Uterus (tissue), 4 donors: ENCODE results near the gene LARGE2. TPM values are rescaled to one million over a fixed set of nuclear protein-coding genes. Genes with fewer than 3 reads are reported as not detected.

ENCODE experiments used
- DNase-seq, 2 donors: peaks; one replicate each; pipeline ENCODE4 v3.0.0-alpha.2; 2019 to 2020
- H3K27ac ChIP-seq, 2 donors: fragments of 200-600 bp; sonication (generic); 1 replicate in 1 of 2; 2 replicates in 1 of 2; pipeline ENCODE4 v1.5.1; 2016 to 2018
- H3K27me3 ChIP-seq, 2 donors: fragments of 200-600 bp; sonication (generic); one replicate each; pipeline ENCODE4 v1.5.1; 2018 to 2019; ENCODE audit warnings: control low read depth in 1 of 2
- H3K36me3 ChIP-seq, 2 donors: fragments of 200-600 bp; sonication (generic); one replicate each; pipeline ENCODE4 v1.5.1; 2019; ENCODE audit warnings: control low read depth in 1 of 2
- H3K4me1 ChIP-seq, 2 donors: fragments of 200-600 bp; sonication (generic); one replicate each; pipeline ENCODE4 v1.5.1; 2018 to 2019; ENCODE audit warnings: control low read depth in 1 of 2
- H3K4me3 ChIP-seq, 2 donors: fragments of 200-600 bp; sonication (generic); 1 replicate in 1 of 2; 2 replicates in 1 of 2; pipeline ENCODE4 v1.5.1; 2018 to 2019; ENCODE audit warnings: mild to moderate bottlenecking in 1 of 2
- H3K9me3 ChIP-seq, 2 donors: fragments of 200-600 bp; sonication (generic); one replicate each; pipeline ENCODE4 v1.5.1; 2019; ENCODE audit warnings: control low read depth in 1 of 2
- POLR2A ChIP-seq, 2 donors: fragments of 450-650 bp; IDR thresholded peaks; one replicate each; pipeline ENCODE4 v1.6.1; 2016; ENCODE audit warnings: antibody characterized with exemption in 2 of 2, mild to moderate bottlenecking in 1 of 2, moderate library complexity in 1 of 2
- intact Hi-C: fragments of 100-400 bp; cut with DNase I; formaldehyde crosslinking; loops from one replicate; pipeline ENCODE4 v1.15.1; 2023; ENCODE audit warnings: low total_unique reads
- total RNA-seq, 4 donors: library from RNA; depleted of rRNA in 3 of 4; stranded (reverse); fragments of >200 nt in 3 of 4; gene quantifications; one replicate each; pipeline versions ENCODE4 v1.1.0 to v1.2.4, GENCODE V29; 2014 to 2023
- TF ChIP-seq, protein P1 (sequence below), 4 experiments: fragments of 200-600 bp in 2 of 4; fragments of 450-650 bp in 2 of 4; sonication (generic) in 2 of 4; IDR thresholded peaks; one replicate each; pipeline ENCODE4 v1.5.1; 2016 to 2019; ENCODE audit warnings: antibody characterized with exemption in 4 of 4, mild to moderate bottlenecking in 2 of 4, moderate library complexity in 1 of 4
- donor health status: DM: yes; HTN: yes; CAD: no.

Gene LARGE2
- total RNA-seq, 4 donors from 2014 or later, result 0.64 to 4.4 (median 2.4) TPM; not detected in 1

DNA sequence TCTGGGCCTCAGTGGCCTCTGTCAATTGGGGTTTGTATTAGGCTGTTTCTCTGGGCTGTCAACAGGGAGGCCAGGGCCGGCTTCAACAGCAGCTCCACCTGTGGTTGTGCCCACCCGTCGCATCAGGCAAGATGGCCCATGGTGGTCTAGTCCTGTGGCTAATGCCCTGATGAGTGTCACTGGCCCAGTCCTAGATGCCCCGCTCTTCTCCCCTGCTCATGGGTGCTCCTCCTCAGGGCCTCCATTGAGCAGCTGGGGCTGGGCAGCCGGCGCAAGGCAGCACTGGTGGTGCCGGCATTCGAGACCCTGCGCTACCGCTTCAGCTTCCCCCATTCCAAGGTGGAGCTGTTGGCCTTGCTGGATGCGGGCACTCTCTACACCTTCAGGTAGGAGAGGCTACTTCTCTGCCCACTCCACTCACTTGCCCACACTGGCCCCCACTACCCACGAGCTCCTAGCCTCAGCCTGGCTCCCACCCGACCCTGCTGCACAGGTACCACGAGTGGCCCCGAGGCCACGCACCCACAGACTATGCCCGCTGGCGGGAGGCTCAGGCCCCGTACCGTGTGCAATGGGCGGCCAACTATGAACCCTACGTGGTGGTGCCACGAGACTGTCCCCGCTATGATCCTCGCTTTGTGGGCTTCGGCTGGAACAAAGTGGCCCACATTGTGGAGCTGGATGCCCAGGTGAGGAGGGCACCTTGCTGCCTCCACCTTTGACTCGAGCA lies 5.4 kb downstream of the LARGE2 start:
- intact Hi-C loops, result no loop called here

DNA sequence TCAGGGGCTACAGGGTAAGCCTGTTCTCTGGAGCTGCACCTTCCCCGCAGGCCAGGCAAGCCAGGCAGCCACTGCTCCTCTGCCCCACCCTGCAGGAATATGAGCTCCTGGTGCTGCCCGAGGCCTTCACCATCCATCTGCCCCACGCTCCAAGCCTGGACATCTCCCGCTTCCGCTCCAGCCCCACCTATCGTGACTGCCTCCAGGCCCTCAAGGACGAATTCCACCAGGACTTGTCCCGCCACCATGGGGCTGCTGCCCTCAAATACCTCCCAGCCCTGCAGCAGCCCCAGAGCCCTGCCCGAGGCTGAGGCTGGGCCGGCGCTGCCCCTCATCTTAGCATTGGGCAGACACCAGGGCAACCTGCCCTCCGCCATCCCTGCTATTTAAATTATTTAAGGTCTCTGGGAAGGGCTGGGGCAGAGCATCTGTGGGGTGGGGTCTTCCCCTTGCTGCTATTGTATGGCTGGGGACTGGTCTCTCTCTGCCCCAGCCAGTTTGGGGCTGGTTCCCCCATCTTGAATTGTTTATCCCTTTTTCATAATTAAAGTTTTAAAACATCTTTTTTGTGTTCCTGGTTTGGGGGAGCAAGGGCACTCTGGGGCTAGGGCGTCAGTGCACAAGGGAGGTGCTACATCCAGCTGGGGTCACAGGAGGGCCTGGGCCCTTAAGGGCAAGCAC lies 6.2 kb downstream of the LARGE2 start:
- TF ChIP-seq POLR2A (IDR thresholded peaks at IDR 0.05), result no peak
- TF ChIP-seq, protein P1, sequence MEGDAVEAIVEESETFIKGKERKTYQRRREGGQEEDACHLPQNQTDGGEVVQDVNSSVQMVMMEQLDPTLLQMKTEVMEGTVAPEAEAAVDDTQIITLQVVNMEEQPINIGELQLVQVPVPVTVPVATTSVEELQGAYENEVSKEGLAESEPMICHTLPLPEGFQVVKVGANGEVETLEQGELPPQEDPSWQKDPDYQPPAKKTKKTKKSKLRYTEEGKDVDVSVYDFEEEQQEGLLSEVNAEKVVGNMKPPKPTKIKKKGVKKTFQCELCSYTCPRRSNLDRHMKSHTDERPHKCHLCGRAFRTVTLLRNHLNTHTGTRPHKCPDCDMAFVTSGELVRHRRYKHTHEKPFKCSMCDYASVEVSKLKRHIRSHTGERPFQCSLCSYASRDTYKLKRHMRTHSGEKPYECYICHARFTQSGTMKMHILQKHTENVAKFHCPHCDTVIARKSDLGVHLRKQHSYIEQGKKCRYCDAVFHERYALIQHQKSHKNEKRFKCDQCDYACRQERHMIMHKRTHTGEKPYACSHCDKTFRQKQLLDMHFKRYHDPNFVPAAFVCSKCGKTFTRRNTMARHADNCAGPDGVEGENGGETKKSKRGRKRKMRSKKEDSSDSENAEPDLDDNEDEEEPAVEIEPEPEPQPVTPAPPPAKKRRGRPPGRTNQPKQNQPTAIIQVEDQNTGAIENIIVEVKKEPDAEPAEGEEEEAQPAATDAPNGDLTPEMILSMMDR (IDR thresholded peaks at IDR 0.05), result no peak
- Histone ChIP-seq H3K27ac (no peak overlapping the region), H3K9me3 (no peaks in the 10 kb centered on the region), H3K36me3 (no peaks in the 10 kb centered on the region), H3K27me3 (no peaks in the 10 kb centered on the region), H3K4me3 (no peak overlapping the region), H3K4me1 (no peaks in the 10 kb centered on the region)
- intact Hi-C loops, result no loop called here
- no peak for DNase-seq

More for the DNA sequence above, 5.4 kb downstream of the LARGE2 start:
- DNase-seq, result no peak
- H3K36me3 ChIP-seq, result no peaks in the 10 kb centered on the region
- peaks cover 0 to 2% of the 10 kb centered on the region in 2 donors for H3K27me3 ChIP-seq
- no peak overlapping the region for H3K4me3 ChIP-seq
- no peak overlapping the region for H3K27ac ChIP-seq
- peaks cover 0 to 6% of the 10 kb centered on the region in 2 donors for H3K4me1 ChIP-seq
- no peak for TF ChIP-seq POLR2A (IDR thresholded peaks at IDR 0.05)
- TF ChIP-seq, protein P1 (IDR thresholded peaks at IDR 0.05), result no peak
- H3K9me3 ChIP-seq, result no peaks in the 10 kb centered on the region

DNA sequence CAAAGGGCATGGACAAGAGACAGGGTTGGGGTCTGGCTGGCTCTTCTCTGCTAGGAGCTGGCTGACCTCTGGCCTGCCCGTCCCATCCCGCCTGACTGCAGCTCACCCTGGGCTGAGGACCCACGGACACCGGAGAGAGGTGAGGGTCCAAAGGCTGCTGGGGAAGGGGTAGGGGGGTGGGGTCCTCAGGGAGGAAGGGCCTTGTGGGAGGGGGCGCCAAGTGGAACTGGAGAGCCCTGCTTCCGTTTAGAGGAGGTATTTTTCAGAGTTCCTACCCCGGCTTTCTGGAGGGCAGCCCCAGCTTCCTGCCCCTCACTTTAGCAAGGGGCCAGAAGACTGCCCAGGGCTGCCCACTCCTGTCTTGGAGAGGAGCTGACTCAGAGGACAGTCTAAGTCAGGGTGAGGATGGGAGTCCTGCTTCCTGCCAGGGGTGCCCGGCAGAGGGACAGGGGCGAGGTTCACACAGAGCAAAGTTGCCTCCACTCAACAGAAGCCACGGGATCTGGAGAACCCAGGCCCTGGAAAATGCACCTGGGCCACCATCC lies 7.1 kb downstream of the LARGE2 start:
- Histone ChIP-seq H3K4me3 (no peak overlapping the region), H3K27me3 (no peaks in the 10 kb centered on the region), H3K9me3 (no peaks in the 10 kb centered on the region), H3K36me3 (no peaks in the 10 kb centered on the region), H3K27ac (no peak overlapping the region), H3K4me1 (no peaks in the 10 kb centered on the region)
- intact Hi-C loops, result no loop called here
- TF ChIP-seq, protein P1 (IDR thresholded peaks at IDR 0.05), result no peak
- TF ChIP-seq POLR2A (IDR thresholded peaks at IDR 0.05), result no peak
- DNase-seq, result no peak

DNA sequence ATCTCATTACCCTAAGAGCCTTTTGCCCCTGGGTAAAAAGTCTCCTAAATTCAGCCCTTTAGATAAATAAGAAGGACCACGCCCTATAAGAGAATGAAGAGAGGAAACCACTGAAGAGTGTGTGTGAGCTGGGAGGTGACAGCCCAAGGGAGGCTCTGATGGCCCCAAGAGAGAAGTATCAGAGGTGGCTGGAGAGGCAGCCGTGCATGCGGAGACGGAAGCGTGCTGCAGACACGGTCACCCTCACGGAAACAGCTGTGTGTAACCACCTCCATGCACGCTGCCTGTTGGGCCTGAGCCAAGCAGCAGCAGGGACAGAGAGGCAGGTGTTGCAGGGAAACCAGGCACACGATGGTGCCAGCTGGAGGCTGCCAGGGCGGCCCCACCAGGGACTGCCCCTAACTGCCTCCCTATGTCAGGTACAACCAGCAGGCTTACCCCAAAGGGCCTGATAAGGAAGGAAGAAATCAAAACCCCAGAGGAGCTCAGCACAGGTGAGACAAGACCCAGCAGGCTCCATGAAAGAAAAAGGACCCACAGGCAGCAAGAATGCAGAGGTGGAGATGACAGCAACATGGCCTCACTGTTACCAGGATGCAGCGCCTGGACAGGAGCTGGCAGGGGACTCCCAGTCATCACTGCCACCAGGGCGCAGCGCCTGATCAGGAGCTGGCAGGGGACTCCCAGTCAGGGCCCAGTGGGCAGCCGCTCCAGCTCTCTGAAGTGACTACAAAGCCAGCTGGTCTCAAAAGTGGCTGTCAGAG lies 7.8 kb downstream of the LARGE2 start:
- DNase-seq, result no peak
- Histone ChIP-seq H3K36me3 (no peaks in the 10 kb centered on the region), H3K27ac (no peak overlapping the region), H3K4me3 (no peak overlapping the region), H3K9me3 (no peaks in the 10 kb centered on the region), H3K27me3 (no peaks in the 10 kb centered on the region), H3K4me1 (no peaks in the 10 kb centered on the region)
- TF ChIP-seq, protein P1 (IDR thresholded peaks at IDR 0.05), result no peak
- no peak for TF ChIP-seq POLR2A (IDR thresholded peaks at IDR 0.05)
- intact Hi-C loops, result no loop called here
